Activated CD8-positive, alpha-beta memory T cell treated with anti-CD3 and anti-CD28 coated beads, Interleukin-2, amount 50 U/mL, for 24 hours (primary cell): Measurements from ENCODE around the gene PPP1R10.

Experiments used
- DNase-seq: peaks from one replicate; pipeline ENCODE4 v3.0.0-alpha.2; 2020; ENCODE audit errors: extremely low read depth

Gene PPP1R10

GRCh38 chr6:30556066-30556905 lies 60.8 kb downstream of the PPP1R10 start, which contains the start of gene GNL1:
Gene GNL1 (minus strand): TSS chr6:30556489. CDS start chr6:30556203, 286 bp downstream.
- DNase-seq = peak; percentile 98

GRCh38 chr6:30555816-30556065 lies 61.3 kb downstream of the PPP1R10 start:
- no peak for DNase-seq

GRCh38 chr6:30554962-30555815 lies 61.9 kb downstream of the PPP1R10 start:
- DNase-seq = no peak

GRCh38 chr6:30554404-30554803 lies 62.6 kb downstream of the PPP1R10 start:
- no peak for DNase-seq
